Activated CD4-positive, alpha-beta T cell treated with anti-CD3 and anti-CD28 coated beads, Interleukin-2, amount 50 U/mL, for 48 hours (primary cell): ENCODE measurements around the gene DNHD1.

ENCODE experiments used
- DNase-seq, 2 experiments: peaks; one replicate each; pipeline ENCODE4 v3.0.0-alpha.2; 2020

The DNHD1 gene

GRCh38 chr11:6531267-6531752 is 34.2 kb downstream of the DNHD1 start:
- DNase-seq = no peak

GRCh38 chr11:6538456-6538855 is 41.4 kb downstream of the DNHD1 start:
- no peak for DNase-seq

- no peak for DNase-seq
Measured at GRCh38 chr11:6538945-6539344, 41.9 kb downstream of the DNHD1 start.

- DNase-seq = no peak
Measured at GRCh38 chr11:6539748-6540268, 42.7 kb downstream of the DNHD1 start.

GRCh38 chr11:6541356-6541755 is 44.3 kb downstream of the DNHD1 start:
- no peak for DNase-seq

GRCh38 chr11:6542727-6543126 is 45.6 kb downstream of the DNHD1 start:
- DNase-seq = no peak

GRCh38 chr11:6544921-6545850 is 48.1 kb downstream of the DNHD1 start:
- no peak for DNase-seq

- DNase-seq = no peak
Measured at GRCh38 chr11:6545917-6546605, 49.0 kb downstream of the DNHD1 start.

GRCh38 chr11:6546735-6547134 is 49.7 kb downstream of the DNHD1 start:
- no peak for DNase-seq

GRCh38 chr11:6547177-6547576 is 50.1 kb downstream of the DNHD1 start:
- DNase-seq = no peak

- DNase-seq = no peak
Measured at GRCh38 chr11:6548121-6548520, 51.0 kb downstream of the DNHD1 start.

- DNase-seq = no peak
Measured at GRCh38 chr11:6548641-6549040, 51.6 kb downstream of the DNHD1 start.

- no peak for DNase-seq
Measured at GRCh38 chr11:6553634-6554033, 56.6 kb downstream of the DNHD1 start.

GRCh38 chr11:6554828-6555706 is 58.0 kb downstream of the DNHD1 start:
- DNase-seq = no peak

- no peak for DNase-seq
Measured at GRCh38 chr11:6556139-6556949, 59.3 kb downstream of the DNHD1 start.

GRCh38 chr11:6557063-6557462 is 60.0 kb downstream of the DNHD1 start:
- DNase-seq = no peak

GRCh38 chr11:6557761-6558674 is 60.9 kb downstream of the DNHD1 start:
- DNase-seq = no peak

GRCh38 chr11:6559369-6559768 is 62.3 kb downstream of the DNHD1 start:
- DNase-seq = no peak

- DNase-seq = no peak
Measured at GRCh38 chr11:6561288-6561687, 64.2 kb downstream of the DNHD1 start.

GRCh38 chr11:6563121-6563619 is 66.1 kb downstream of the DNHD1 start:
- DNase-seq = no peak

GRCh38 chr11:6563667-6564066 is 66.6 kb downstream of the DNHD1 start:
- DNase-seq = no peak
